GM23338 (cell line): ENCODE measurements around the gene KBTBD4. TPM values are rescaled to one million over a fixed set of nuclear protein-coding genes. Genes with fewer than 3 reads are reported as not detected.

Experiments
- ATAC-seq: fragments of 200-7000 bp; cut with Tn5 transposase; 3 replicates; pipeline ENCODE4 v1.9.1; 2020
- DNase-seq: peaks from one replicate; pipeline ENCODE4 v3.0.0-alpha.2; 2015; ENCODE audit warnings: low spot score
- H2AFZ ChIP-seq: fragments of 200-600 bp; sonication (generic); 2 replicates; pipeline ENCODE4 v1.8.0; 2016; ENCODE audit warnings: antibody characterized with exemption, mild to moderate bottlenecking, moderate library complexity
- H3F3A ChIP-seq: fragments of 200-600 bp; sonication (generic); replicated peaks from 2 replicates; pipeline ENCODE4 v1.8.0; 2017; ENCODE audit warnings: antibody characterized with exemption, mixed run types, low read depth
- H3K27ac ChIP-seq: fragments of 200-600 bp; sonication (generic); 2 replicates; pipeline ENCODE4 v1.6.1; 2016; ENCODE audit warnings: low read depth
- H3K27me3 ChIP-seq: fragments of 200-600 bp; sonication (generic); 2 replicates; pipeline ENCODE4 v1.8.0; 2016; ENCODE audit warnings: mild to moderate bottlenecking, mixed run types, moderate library complexity; ENCODE audit not compliant: insufficient read depth
- H3K36me3 ChIP-seq: fragments of 200-600 bp; sonication (generic); 2 replicates; pipeline ENCODE4 v1.8.0; 2016; ENCODE audit warnings: mild to moderate bottlenecking; ENCODE audit not compliant: insufficient read depth
- H3K4me1 ChIP-seq: fragments of 200-600 bp; sonication (generic); 2 replicates; pipeline ENCODE4 v1.8.0; 2016; ENCODE audit warnings: mild to moderate bottlenecking, moderate library complexity; ENCODE audit not compliant: insufficient read depth
- H3K4me2 ChIP-seq: fragments of 200-600 bp; sonication (generic); 2 replicates; pipeline ENCODE4 v1.7.1; 2017; ENCODE audit warnings: mixed run types
- H3K4me3 ChIP-seq: fragments of 200-600 bp; sonication (generic); 2 replicates; pipeline ENCODE4 v1.6.1; 2016; ENCODE audit warnings: mixed run types
- H3K79me2 ChIP-seq: fragments of 200-600 bp; sonication (generic); replicated peaks from 2 replicates; pipeline ENCODE4 v1.8.0; 2017; ENCODE audit warnings: mild to moderate bottlenecking; ENCODE audit not compliant: insufficient read depth
- H3K9me2 ChIP-seq: fragments of 200-600 bp; sonication (generic); 2 replicates; pipeline ENCODE4 v1.8.0; 2017; ENCODE audit not compliant: insufficient read depth
- H4K20me1 ChIP-seq: fragments of 200-600 bp; sonication (generic); replicated peaks from 2 replicates; pipeline ENCODE4 v1.8.0; 2017; ENCODE audit warnings: mild to moderate bottlenecking; ENCODE audit not compliant: insufficient read depth
- H3K27ac Mint-ChIP-seq: 2 replicates; pipeline ENCODE4 v1.8.0; 2020; ENCODE audit warnings: inconsistent platforms, mild to moderate bottlenecking, moderate library complexity, mixed read lengths
- H3K27me3 Mint-ChIP-seq: 3 replicates; pipeline ENCODE4 v1.8.0; 2022; ENCODE audit warnings: low read depth, mild to moderate bottlenecking, moderate library complexity, mixed read lengths, inconsistent platforms; ENCODE audit not compliant: insufficient read depth, poor library complexity
- H3K36me3 Mint-ChIP-seq: 3 replicates; pipeline ENCODE4 v1.8.0; 2021; ENCODE audit warnings: low read depth, mild to moderate bottlenecking, inconsistent platforms, moderate library complexity, mixed read lengths
- H3K4me1 Mint-ChIP-seq: 3 replicates; pipeline ENCODE4 v1.8.0; 2020; ENCODE audit warnings: mild to moderate bottlenecking, inconsistent platforms, mixed read lengths
- H3K4me3 Mint-ChIP-seq: 3 replicates; pipeline ENCODE4 v1.8.0; 2021; ENCODE audit warnings: moderate library complexity, mild to moderate bottlenecking, inconsistent platforms, mixed read lengths
- H3K9me3 Mint-ChIP-seq: 3 replicates; pipeline ENCODE4 v1.8.0; 2020; ENCODE audit warnings: moderate library complexity, mild to moderate bottlenecking, inconsistent platforms, mixed read lengths
- CREB1 ChIP-seq: fragments of 250-450 bp; sonication (Bioruptor Pico); IDR thresholded peaks from 2 replicates; pipeline ENCODE4 v1.5.0; 2020; ENCODE audit warnings: low read depth, mild to moderate bottlenecking, moderate library complexity
- EZH2phosphoT487 ChIP-seq: fragments of 200-600 bp; sonication (generic); IDR thresholded peaks from one replicate; pipeline ENCODE4 v1.8.1; 2018; ENCODE audit warnings: antibody characterized with exemption; ENCODE audit not compliant: unreplicated experiment
- JUNB ChIP-seq: IDR thresholded peaks from one replicate; pipeline ENCODE4 v1.6.1; 2016; ENCODE audit warnings: antibody characterized with exemption; ENCODE audit not compliant: unreplicated experiment
- NANOG ChIP-seq: IDR thresholded peaks from 2 replicates; pipeline ENCODE4 v1.6.1; 2016; ENCODE audit warnings: antibody characterized with exemption, borderline replicate concordance
- POLR2AphosphoS5 ChIP-seq: IDR thresholded peaks from 2 replicates; pipeline ENCODE4 v1.6.1; 2016; ENCODE audit warnings: antibody characterized with exemption, low read depth
- STAT1 ChIP-seq: IDR thresholded peaks from one replicate; pipeline ENCODE4 v1.6.1; 2016; ENCODE audit warnings: antibody characterized with exemption; ENCODE audit not compliant: unreplicated experiment
- ZNF114 ChIP-seq: fragments of 250-450 bp; sonication (Bioruptor Pico); IDR thresholded peaks from 2 replicates; pipeline ENCODE4 v1.5.0; 2020; ENCODE audit warnings: mild to moderate bottlenecking, moderate library complexity
- ZNF331 ChIP-seq: fragments of 250-450 bp; sonication (Bioruptor Pico); IDR thresholded peaks from 2 replicates; pipeline ENCODE4 v1.5.0; 2020; ENCODE audit warnings: low read depth, mild to moderate bottlenecking, moderate library complexity
- polyA plus RNA-seq: library from polyadenylated mRNA; unstranded; fragments of >200 nt; fragmentation: Nextera tagmentation; extraction: Ambion mirVana; gene quantifications from 2 replicates; pipeline ENCODE4 v1.2.1, GENCODE V29; 2016
- total RNA-seq: library from RNA; depleted of rRNA; stranded (reverse); fragments of >200 nt; shearing (Covaris generic); gene quantifications from 2 replicates; pipeline ENCODE4 v1.2.3, GENCODE V29; 2014
- TF ChIP-seq, protein P1 (sequence below): fragments of 250-450 bp; sonication (Bioruptor Pico); IDR thresholded peaks from 2 replicates; pipeline ENCODE4 v1.5.0; 2020; ENCODE audit warnings: mild to moderate bottlenecking, moderate library complexity
- TF ChIP-seq, protein P2 (sequence below), 2 experiments: fragments of 200-600 bp in 1 of 2; sonication (generic) in 1 of 2; conservative IDR thresholded peaks; 2 replicates each; pipeline versions ENCODE4 v1.5.1 to v1.6.1; 2016 to 2017; ENCODE audit warnings: antibody characterized with exemption in 2 of 2, low read depth in 2 of 2, mild to moderate bottlenecking in 2 of 2, moderate library complexity in 1 of 2
- TF ChIP-seq, protein P3 (sequence below): IDR thresholded peaks from one replicate; pipeline ENCODE4 v1.6.1; 2018; ENCODE audit warnings: antibody characterized with exemption; ENCODE audit not compliant: unreplicated experiment

Gene KBTBD4
- total and polyA plus RNA-seq, 2 experiments from 2014 or later, result 5.8 to 16.6 TPM

DNA sequence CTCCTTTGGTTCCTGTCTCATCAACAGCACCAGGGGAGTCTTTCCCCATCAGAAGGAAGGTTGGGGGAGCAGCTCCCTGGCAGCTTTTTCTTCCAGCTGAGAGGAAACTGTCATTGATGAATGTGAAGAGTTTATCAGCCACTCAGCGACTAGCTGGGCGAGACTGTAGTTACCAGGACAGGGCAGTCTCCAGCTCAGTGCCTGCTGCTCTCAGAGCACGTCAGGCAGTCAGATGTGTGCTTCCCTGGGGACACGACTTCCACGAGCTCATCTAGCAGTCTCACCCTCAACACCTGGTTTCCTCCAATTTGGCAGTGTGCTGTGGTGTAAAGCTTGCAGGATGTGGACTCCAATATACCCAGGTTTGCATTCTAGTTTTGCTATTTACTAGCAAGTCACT lies 28.0 kb upstream of the KBTBD4 start (continued):
- TF ChIP-seq, protein P1, sequence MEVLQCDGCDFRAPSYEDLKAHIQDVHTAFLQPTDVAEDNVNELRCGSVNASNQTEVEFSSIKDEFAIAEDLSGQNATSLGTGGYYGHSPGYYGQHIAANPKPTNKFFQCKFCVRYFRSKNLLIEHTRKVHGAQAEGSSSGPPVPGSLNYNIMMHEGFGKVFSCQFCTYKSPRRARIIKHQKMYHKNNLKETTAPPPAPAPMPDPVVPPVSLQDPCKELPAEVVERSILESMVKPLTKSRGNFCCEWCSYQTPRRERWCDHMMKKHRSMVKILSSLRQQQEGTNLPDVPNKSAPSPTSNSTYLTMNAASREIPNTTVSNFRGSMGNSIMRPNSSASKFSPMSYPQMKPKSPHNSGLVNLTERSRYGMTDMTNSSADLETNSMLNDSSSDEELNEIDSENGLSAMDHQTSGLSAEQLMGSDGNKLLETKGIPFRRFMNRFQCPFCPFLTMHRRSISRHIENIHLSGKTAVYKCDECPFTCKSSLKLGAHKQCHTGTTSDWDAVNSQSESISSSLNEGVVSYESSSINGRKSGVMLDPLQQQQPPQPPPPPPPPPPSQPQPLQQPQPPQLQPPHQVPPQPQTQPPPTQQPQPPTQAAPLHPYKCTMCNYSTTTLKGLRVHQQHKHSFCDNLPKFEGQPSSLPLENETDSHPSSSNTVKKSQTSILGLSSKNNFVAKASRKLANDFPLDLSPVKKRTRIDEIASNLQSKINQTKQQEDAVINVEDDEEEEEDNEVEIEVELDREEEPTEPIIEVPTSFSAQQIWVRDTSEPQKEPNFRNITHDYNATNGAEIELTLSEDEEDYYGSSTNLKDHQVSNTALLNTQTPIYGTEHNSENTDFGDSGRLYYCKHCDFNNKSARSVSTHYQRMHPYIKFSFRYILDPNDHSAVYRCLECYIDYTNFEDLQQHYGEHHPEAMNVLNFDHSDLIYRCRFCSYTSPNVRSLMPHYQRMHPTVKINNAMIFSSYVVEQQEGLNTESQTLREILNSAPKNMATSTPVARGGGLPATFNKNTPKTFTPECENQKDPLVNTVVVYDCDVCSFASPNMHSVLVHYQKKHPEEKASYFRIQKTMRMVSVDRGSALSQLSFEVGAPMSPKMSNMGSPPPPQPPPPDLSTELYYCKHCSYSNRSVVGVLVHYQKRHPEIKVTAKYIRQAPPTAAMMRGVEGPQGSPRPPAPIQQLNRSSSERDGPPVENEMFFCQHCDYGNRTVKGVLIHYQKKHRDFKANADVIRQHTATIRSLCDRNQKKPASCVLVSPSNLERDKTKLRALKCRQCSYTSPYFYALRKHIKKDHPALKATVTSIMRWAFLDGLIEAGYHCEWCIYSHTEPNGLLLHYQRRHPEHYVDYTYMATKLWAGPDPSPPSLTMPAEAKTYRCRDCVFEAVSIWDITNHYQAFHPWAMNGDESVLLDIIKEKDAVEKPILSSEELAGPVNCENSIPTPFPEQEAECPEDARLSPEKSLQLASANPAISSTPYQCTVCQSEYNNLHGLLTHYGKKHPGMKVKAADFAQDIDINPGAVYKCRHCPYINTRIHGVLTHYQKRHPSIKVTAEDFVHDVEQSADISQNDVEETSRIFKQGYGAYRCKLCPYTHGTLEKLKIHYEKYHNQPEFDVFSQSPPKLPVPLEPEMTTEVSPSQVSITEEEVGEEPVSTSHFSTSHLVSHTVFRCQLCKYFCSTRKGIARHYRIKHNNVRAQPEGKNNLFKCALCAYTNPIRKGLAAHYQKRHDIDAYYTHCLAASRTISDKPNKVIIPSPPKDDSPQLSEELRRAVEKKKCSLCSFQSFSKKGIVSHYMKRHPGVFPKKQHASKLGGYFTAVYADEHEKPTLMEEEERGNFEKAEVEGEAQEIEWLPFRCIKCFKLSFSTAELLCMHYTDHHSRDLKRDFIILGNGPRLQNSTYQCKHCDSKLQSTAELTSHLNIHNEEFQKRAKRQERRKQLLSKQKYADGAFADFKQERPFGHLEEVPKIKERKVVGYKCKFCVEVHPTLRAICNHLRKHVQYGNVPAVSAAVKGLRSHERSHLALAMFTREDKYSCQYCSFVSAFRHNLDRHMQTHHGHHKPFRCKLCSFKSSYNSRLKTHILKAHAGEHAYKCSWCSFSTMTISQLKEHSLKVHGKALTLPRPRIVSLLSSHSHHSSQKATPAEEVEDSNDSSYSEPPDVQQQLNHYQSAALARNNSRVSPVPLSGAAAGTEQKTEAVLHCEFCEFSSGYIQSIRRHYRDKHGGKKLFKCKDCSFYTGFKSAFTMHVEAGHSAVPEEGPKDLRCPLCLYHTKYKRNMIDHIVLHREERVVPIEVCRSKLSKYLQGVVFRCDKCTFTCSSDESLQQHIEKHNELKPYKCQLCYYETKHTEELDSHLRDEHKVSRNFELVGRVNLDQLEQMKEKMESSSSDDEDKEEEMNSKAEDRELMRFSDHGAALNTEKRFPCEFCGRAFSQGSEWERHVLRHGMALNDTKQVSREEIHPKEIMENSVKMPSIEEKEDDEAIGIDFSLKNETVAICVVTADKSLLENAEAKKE, result no peak
- TF ChIP-seq EZH2phosphoT487, result no peak
- TF ChIP-seq POLR2AphosphoS5, result no peak
- no peak for TF ChIP-seq ZNF331
- TF ChIP-seq, protein P2, sequence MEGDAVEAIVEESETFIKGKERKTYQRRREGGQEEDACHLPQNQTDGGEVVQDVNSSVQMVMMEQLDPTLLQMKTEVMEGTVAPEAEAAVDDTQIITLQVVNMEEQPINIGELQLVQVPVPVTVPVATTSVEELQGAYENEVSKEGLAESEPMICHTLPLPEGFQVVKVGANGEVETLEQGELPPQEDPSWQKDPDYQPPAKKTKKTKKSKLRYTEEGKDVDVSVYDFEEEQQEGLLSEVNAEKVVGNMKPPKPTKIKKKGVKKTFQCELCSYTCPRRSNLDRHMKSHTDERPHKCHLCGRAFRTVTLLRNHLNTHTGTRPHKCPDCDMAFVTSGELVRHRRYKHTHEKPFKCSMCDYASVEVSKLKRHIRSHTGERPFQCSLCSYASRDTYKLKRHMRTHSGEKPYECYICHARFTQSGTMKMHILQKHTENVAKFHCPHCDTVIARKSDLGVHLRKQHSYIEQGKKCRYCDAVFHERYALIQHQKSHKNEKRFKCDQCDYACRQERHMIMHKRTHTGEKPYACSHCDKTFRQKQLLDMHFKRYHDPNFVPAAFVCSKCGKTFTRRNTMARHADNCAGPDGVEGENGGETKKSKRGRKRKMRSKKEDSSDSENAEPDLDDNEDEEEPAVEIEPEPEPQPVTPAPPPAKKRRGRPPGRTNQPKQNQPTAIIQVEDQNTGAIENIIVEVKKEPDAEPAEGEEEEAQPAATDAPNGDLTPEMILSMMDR (conservative IDR thresholded peaks at IDR 0.05; ENCODE audit: low read depth in 2 of 2), result no peak
- TF ChIP-seq CREB1, result no peak
- no peak for TF ChIP-seq NANOG

DNA sequence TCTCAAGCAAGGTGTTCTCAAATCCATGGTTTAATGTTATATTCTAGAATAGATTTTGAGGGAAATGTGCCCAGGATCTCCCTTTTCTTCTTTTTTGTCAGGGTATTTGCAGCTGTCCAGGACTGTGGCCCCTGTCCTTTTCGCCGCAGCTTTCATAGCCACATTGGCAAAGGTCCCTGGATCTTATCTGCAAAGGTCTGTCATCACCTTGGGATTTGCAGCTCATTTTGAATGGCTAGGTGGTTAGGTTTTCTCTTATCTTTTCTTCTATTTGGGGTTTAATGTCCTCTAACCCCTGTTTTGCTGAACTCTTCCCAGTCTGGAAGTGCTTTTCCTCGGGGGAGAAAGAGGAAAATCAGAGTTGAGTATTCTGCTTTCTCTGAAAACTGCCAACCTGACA lies 27.2 kb upstream of the KBTBD4 start:
- no peaks in the 10 kb centered on the region for H3K9me2 ChIP-seq
- Mint-ChIP-seq H3K4me3 (no peak overlapping the region), H3K36me3 (no peaks in the 10 kb centered on the region), H3K27ac (no peak overlapping the region), H3K27me3 (peaks cover 4% of the 10 kb centered on the region), H3K4me1 (peaks cover 2% of the 10 kb centered on the region; the same call in 2 of the 3 replicates), H3K9me3 (no peaks in the 10 kb centered on the region)
- no peak for ATAC-seq
- H4K20me1 ChIP-seq, result no peaks in the 10 kb centered on the region; the same call in 1 of the 2 replicates
- no peak overlapping the region for H3K4me3 ChIP-seq
- no peaks in the 10 kb centered on the region for H3K79me2 ChIP-seq
- no peaks in the 10 kb centered on the region for H3K36me3 ChIP-seq
- no peak overlapping the region for H2AFZ ChIP-seq
- H3K4me1 ChIP-seq, result no peaks in the 10 kb centered on the region
- no peak overlapping the region for H3K4me2 ChIP-seq
- no peak overlapping the region for H3K27ac ChIP-seq
- DNase-seq, result no peak
- no peaks in the 10 kb centered on the region for H3F3A ChIP-seq
- H3K27me3 ChIP-seq, result no peaks in the 10 kb centered on the region
- TF ChIP-seq, protein P3, sequence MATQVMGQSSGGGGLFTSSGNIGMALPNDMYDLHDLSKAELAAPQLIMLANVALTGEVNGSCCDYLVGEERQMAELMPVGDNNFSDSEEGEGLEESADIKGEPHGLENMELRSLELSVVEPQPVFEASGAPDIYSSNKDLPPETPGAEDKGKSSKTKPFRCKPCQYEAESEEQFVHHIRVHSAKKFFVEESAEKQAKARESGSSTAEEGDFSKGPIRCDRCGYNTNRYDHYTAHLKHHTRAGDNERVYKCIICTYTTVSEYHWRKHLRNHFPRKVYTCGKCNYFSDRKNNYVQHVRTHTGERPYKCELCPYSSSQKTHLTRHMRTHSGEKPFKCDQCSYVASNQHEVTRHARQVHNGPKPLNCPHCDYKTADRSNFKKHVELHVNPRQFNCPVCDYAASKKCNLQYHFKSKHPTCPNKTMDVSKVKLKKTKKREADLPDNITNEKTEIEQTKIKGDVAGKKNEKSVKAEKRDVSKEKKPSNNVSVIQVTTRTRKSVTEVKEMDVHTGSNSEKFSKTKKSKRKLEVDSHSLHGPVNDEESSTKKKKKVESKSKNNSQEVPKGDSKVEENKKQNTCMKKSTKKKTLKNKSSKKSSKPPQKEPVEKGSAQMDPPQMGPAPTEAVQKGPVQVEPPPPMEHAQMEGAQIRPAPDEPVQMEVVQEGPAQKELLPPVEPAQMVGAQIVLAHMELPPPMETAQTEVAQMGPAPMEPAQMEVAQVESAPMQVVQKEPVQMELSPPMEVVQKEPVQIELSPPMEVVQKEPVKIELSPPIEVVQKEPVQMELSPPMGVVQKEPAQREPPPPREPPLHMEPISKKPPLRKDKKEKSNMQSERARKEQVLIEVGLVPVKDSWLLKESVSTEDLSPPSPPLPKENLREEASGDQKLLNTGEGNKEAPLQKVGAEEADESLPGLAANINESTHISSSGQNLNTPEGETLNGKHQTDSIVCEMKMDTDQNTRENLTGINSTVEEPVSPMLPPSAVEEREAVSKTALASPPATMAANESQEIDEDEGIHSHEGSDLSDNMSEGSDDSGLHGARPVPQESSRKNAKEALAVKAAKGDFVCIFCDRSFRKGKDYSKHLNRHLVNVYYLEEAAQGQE, result no peak
- TF ChIP-seq, protein P2 (conservative IDR thresholded peaks at IDR 0.05; ENCODE audit: low read depth in 2 of 2), result no peak
- TF ChIP-seq ZNF114 (CRISPR knock-in tag), result no peak
- TF ChIP-seq EZH2phosphoT487, result no peak
- no peak for TF ChIP-seq NANOG
- TF ChIP-seq ZNF331, result no peak
- no peak for TF ChIP-seq STAT1
- TF ChIP-seq JUNB, result no peak
